COLO668 (cell line): ENCODE measurements around the gene PTPRF.

Experiments
- DNase-seq: peaks from one replicate; lab custom pipeline; 2025; ENCODE audit not compliant: unreplicated experiment; lab: John Stamatoyannopoulos, UW

PTPRF gene

GRCh38 chr1:43653339-43653738 is 122.7 kb downstream of the PTPRF start:
- no peak for DNase-seq

- no peak for DNase-seq
Observed at GRCh38 chr1:43653893-43654292, 123.2 kb downstream of the PTPRF start.

GRCh38 chr1:43655953-43656352 is 125.3 kb downstream of the PTPRF start:
- no peak for DNase-seq

GRCh38 chr1:43659212-43660166 is 128.8 kb downstream of the PTPRF start:
- no peak for DNase-seq

GRCh38 chr1:43660355-43660754 is 129.7 kb downstream of the PTPRF start:
- DNase-seq: no peak

- no peak for DNase-seq
Observed at GRCh38 chr1:43664369-43664768, 133.7 kb downstream of the PTPRF start.

GRCh38 chr1:43666608-43667007 is 135.9 kb downstream of the PTPRF start:
- no peak for DNase-seq

- DNase-seq: no peak
Observed at GRCh38 chr1:43668956-43669355, 138.3 kb downstream of the PTPRF start.

- no peak for DNase-seq
Observed at GRCh38 chr1:43669878-43670277, 139.2 kb downstream of the PTPRF start.

GRCh38 chr1:43671193-43671592 is 140.5 kb downstream of the PTPRF start:
- no peak for DNase-seq

GRCh38 chr1:43671626-43672330 is 141.1 kb downstream of the PTPRF start:
- DNase-seq: no peak

- no peak for DNase-seq
Observed at GRCh38 chr1:43673261-43673660, 142.6 kb downstream of the PTPRF start.
